Tibial nerve (tissue), 4 donors: ENCODE results near the gene JOSD1.

Experiments used
- EP300 ChIP-seq, 2 donors: sonication (generic); formaldehyde crosslinking; IDR thresholded peaks; one replicate each; pipeline ENCODE4 v1.6.1; 2017; ENCODE audit warnings: antibody characterized with exemption in 2 of 2, mild to moderate bottlenecking in 1 of 2
- POLR2A ChIP-seq, 2 donors: fragments of 450-650 bp; IDR thresholded peaks; one replicate each; pipeline ENCODE4 v1.6.1; 2017; ENCODE audit warnings: antibody characterized with exemption in 2 of 2, mild to moderate bottlenecking in 2 of 2, moderate library complexity in 2 of 2
- TF ChIP-seq, protein P1 (sequence below), 5 experiments: fragments of 200-600 bp in 3 of 5; fragments of 450-650 bp in 2 of 5; sonication (generic) in 3 of 5; IDR thresholded peaks; one replicate each; pipeline ENCODE4 v1.5.1; 2016 to 2019; ENCODE audit warnings: antibody characterized with exemption in 5 of 5, mild to moderate bottlenecking in 3 of 5, moderate library complexity in 2 of 5

DNA sequence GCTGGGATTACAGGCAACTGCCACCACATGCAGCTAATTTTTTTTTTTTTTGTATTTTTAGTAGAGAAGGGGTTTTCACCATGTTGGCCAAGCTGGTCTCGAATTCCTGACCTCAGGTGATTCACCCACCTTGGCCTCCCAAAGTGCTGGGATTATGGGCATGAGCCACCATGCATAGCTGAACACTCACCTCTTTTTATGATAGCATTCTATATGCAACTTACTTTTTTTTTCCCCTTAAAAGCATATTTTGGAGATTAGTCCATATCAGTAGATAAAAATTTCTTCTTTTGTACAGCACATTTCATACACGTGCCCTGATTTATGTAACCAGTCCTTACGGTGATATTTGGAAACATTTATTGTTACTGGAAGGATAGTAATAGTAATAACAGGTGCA lies 19.6 kb upstream of the JOSD1 start:
- TF ChIP-seq POLR2A (IDR thresholded peaks at IDR 0.05): no peak
- TF ChIP-seq, protein P1, sequence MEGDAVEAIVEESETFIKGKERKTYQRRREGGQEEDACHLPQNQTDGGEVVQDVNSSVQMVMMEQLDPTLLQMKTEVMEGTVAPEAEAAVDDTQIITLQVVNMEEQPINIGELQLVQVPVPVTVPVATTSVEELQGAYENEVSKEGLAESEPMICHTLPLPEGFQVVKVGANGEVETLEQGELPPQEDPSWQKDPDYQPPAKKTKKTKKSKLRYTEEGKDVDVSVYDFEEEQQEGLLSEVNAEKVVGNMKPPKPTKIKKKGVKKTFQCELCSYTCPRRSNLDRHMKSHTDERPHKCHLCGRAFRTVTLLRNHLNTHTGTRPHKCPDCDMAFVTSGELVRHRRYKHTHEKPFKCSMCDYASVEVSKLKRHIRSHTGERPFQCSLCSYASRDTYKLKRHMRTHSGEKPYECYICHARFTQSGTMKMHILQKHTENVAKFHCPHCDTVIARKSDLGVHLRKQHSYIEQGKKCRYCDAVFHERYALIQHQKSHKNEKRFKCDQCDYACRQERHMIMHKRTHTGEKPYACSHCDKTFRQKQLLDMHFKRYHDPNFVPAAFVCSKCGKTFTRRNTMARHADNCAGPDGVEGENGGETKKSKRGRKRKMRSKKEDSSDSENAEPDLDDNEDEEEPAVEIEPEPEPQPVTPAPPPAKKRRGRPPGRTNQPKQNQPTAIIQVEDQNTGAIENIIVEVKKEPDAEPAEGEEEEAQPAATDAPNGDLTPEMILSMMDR (IDR thresholded peaks at IDR 0.05): no peak
- no peak for TF ChIP-seq EP300 (IDR thresholded peaks at IDR 0.05)
